ENCODE results near the gene ADD3.

Gene ADD3

DNA sequence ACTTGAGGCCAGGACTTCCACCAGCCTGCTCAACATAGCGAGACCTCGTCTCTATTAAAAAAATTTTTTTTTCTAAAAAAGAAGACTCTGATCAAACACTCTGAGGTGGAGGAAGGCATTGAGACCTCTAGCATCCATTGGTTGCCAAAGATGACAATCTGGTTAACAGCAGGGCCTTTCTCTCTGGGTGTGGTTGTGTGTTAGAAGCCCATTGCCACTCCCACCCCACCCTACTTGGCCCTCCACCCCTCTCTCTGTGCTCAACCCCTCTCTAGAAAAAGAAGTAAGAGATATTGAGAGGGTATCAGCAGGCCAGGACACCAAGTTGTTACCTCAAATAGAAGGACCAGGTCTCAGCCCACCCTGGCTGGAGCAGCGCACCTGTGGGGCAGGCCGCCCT is 142.3 kb downstream of the ADD3 start:
- TF ChIP-seq, protein P1, sequence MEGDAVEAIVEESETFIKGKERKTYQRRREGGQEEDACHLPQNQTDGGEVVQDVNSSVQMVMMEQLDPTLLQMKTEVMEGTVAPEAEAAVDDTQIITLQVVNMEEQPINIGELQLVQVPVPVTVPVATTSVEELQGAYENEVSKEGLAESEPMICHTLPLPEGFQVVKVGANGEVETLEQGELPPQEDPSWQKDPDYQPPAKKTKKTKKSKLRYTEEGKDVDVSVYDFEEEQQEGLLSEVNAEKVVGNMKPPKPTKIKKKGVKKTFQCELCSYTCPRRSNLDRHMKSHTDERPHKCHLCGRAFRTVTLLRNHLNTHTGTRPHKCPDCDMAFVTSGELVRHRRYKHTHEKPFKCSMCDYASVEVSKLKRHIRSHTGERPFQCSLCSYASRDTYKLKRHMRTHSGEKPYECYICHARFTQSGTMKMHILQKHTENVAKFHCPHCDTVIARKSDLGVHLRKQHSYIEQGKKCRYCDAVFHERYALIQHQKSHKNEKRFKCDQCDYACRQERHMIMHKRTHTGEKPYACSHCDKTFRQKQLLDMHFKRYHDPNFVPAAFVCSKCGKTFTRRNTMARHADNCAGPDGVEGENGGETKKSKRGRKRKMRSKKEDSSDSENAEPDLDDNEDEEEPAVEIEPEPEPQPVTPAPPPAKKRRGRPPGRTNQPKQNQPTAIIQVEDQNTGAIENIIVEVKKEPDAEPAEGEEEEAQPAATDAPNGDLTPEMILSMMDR (IDR thresholded peaks at IDR 0.05) = no peak

DNA sequence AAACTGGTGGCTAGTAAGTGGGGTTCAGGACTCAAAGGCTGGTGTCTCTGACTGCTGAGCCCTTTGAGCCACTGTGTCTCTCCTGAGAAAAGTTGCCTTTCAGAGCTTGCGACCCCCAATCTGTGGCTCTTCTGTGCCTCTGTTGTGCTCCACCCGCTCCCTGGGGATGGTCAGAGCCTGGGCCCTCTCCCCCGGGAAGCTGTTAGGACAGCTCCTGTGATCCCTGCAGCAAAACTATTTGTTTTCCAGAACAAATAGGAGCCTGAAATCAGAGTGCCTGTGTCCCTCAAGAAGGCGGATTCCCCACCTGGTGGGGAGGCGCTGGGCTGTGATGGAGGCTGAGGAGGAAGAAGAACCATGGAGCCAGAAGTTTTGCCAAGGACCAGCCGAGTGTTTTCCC is 143.2 kb downstream of the ADD3 start:
- TF ChIP-seq, protein P1 (IDR thresholded peaks at IDR 0.05) = no peak

DNA sequence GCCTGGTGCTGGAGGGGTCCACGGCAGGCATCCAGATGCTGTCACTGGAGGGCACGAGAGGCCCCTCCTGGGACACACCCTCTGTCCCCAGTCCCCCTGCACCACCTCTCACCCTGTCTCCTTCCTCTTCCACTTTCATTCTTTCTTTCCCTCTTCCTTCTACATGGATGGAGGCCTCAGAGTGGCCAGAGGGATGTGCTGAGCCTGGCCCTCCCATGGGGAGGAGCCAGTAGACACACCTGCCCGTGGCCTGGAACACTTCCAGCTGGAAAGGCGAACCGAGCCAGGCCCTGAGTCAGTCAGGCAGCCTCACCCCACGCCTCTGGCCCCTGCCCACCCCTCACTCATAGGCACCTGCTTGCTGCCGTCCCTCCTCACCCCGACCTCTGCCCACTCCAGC is 143.7 kb downstream of the ADD3 start:
- TF ChIP-seq, protein P1 (IDR thresholded peaks at IDR 0.05) = no peak

GRCh38 chr10:110151971-110152370 is 144.2 kb downstream of the ADD3 start:
- TF ChIP-seq, protein P1 (IDR thresholded peaks at IDR 0.05) = no peak

- TF ChIP-seq, protein P1 (IDR thresholded peaks at IDR 0.05) = no peak
Measured at GRCh38 chr10:110153396-110153795, 145.6 kb downstream of the ADD3 start.

GRCh38 chr10:110156046-110156445 is 148.3 kb downstream of the ADD3 start:
- TF ChIP-seq, protein P1 (IDR thresholded peaks at IDR 0.05) = no peak

GRCh38 chr10:110158051-110159005 is 150.5 kb downstream of the ADD3 start:
- TF ChIP-seq, protein P1 (IDR thresholded peaks at IDR 0.05) = no peak

All from LNCAP (cell line).